GM23338 (cell line): ENCODE measurements around the gene MOK. TPM values are rescaled to one million over a fixed set of nuclear protein-coding genes. Genes with fewer than 3 reads are reported as not detected.

Source experiments
- ATAC-seq: fragments of 200-7000 bp; cut with Tn5 transposase; 3 replicates; pipeline ENCODE4 v1.9.1; 2020
- DNase-seq: peaks from one replicate; pipeline ENCODE4 v3.0.0-alpha.2; 2015; ENCODE audit warnings: low spot score
- H2AFZ ChIP-seq: fragments of 200-600 bp; sonication (generic); 2 replicates; pipeline ENCODE4 v1.8.0; 2016; ENCODE audit warnings: antibody characterized with exemption, mild to moderate bottlenecking, moderate library complexity
- H3F3A ChIP-seq: fragments of 200-600 bp; sonication (generic); replicated peaks from 2 replicates; pipeline ENCODE4 v1.8.0; 2017; ENCODE audit warnings: antibody characterized with exemption, mixed run types, low read depth
- H3K27ac ChIP-seq: fragments of 200-600 bp; sonication (generic); 2 replicates; pipeline ENCODE4 v1.6.1; 2016; ENCODE audit warnings: low read depth
- H3K27me3 ChIP-seq: fragments of 200-600 bp; sonication (generic); 2 replicates; pipeline ENCODE4 v1.8.0; 2016; ENCODE audit warnings: mild to moderate bottlenecking, mixed run types, moderate library complexity; ENCODE audit not compliant: insufficient read depth
- H3K36me3 ChIP-seq: fragments of 200-600 bp; sonication (generic); 2 replicates; pipeline ENCODE4 v1.8.0; 2016; ENCODE audit warnings: mild to moderate bottlenecking; ENCODE audit not compliant: insufficient read depth
- H3K4me1 ChIP-seq: fragments of 200-600 bp; sonication (generic); 2 replicates; pipeline ENCODE4 v1.8.0; 2016; ENCODE audit warnings: mild to moderate bottlenecking, moderate library complexity; ENCODE audit not compliant: insufficient read depth
- H3K4me2 ChIP-seq: fragments of 200-600 bp; sonication (generic); 2 replicates; pipeline ENCODE4 v1.7.1; 2017; ENCODE audit warnings: mixed run types
- H3K4me3 ChIP-seq: fragments of 200-600 bp; sonication (generic); 2 replicates; pipeline ENCODE4 v1.6.1; 2016; ENCODE audit warnings: mixed run types
- H3K79me2 ChIP-seq: fragments of 200-600 bp; sonication (generic); replicated peaks from 2 replicates; pipeline ENCODE4 v1.8.0; 2017; ENCODE audit warnings: mild to moderate bottlenecking; ENCODE audit not compliant: insufficient read depth
- H3K9me2 ChIP-seq: fragments of 200-600 bp; sonication (generic); 2 replicates; pipeline ENCODE4 v1.8.0; 2017; ENCODE audit not compliant: insufficient read depth
- H4K20me1 ChIP-seq: fragments of 200-600 bp; sonication (generic); replicated peaks from 2 replicates; pipeline ENCODE4 v1.8.0; 2017; ENCODE audit warnings: mild to moderate bottlenecking; ENCODE audit not compliant: insufficient read depth
- H3K27ac Mint-ChIP-seq: 2 replicates; pipeline ENCODE4 v1.8.0; 2020; ENCODE audit warnings: inconsistent platforms, mild to moderate bottlenecking, moderate library complexity, mixed read lengths
- H3K27me3 Mint-ChIP-seq: 3 replicates; pipeline ENCODE4 v1.8.0; 2022; ENCODE audit warnings: low read depth, mild to moderate bottlenecking, moderate library complexity, mixed read lengths, inconsistent platforms; ENCODE audit not compliant: insufficient read depth, poor library complexity
- H3K36me3 Mint-ChIP-seq: 3 replicates; pipeline ENCODE4 v1.8.0; 2021; ENCODE audit warnings: low read depth, mild to moderate bottlenecking, inconsistent platforms, moderate library complexity, mixed read lengths
- H3K4me1 Mint-ChIP-seq: 3 replicates; pipeline ENCODE4 v1.8.0; 2020; ENCODE audit warnings: mild to moderate bottlenecking, inconsistent platforms, mixed read lengths
- H3K4me3 Mint-ChIP-seq: 3 replicates; pipeline ENCODE4 v1.8.0; 2021; ENCODE audit warnings: moderate library complexity, mild to moderate bottlenecking, inconsistent platforms, mixed read lengths
- H3K9me3 Mint-ChIP-seq: 3 replicates; pipeline ENCODE4 v1.8.0; 2020; ENCODE audit warnings: moderate library complexity, mild to moderate bottlenecking, inconsistent platforms, mixed read lengths
- ETS1 ChIP-seq: IDR thresholded peaks from 2 replicates; pipeline ENCODE4 v1.6.1; 2016; ENCODE audit warnings: antibody characterized with exemption
- EZH2phosphoT487 ChIP-seq: fragments of 200-600 bp; sonication (generic); IDR thresholded peaks from one replicate; pipeline ENCODE4 v1.8.1; 2018; ENCODE audit warnings: antibody characterized with exemption; ENCODE audit not compliant: unreplicated experiment
- ZNF462 ChIP-seq: fragments of 250-450 bp; sonication (Bioruptor Pico); IDR thresholded peaks from 2 replicates; pipeline ENCODE4 v1.5.0; 2020; ENCODE audit warnings: mild to moderate bottlenecking, moderate library complexity
- polyA plus RNA-seq: library from polyadenylated mRNA; unstranded; fragments of >200 nt; fragmentation: Nextera tagmentation; extraction: Ambion mirVana; gene quantifications from 2 replicates; pipeline ENCODE4 v1.2.1, GENCODE V29; 2016
- total RNA-seq: library from RNA; depleted of rRNA; stranded (reverse); fragments of >200 nt; shearing (Covaris generic); gene quantifications from 2 replicates; pipeline ENCODE4 v1.2.3, GENCODE V29; 2014
- TF ChIP-seq, protein P1 (sequence below), 2 experiments: fragments of 200-600 bp in 1 of 2; sonication (generic) in 1 of 2; conservative IDR thresholded peaks; 2 replicates each; pipeline versions ENCODE4 v1.5.1 to v1.6.1; 2016 to 2017; ENCODE audit warnings: antibody characterized with exemption in 2 of 2, low read depth in 2 of 2, mild to moderate bottlenecking in 2 of 2, moderate library complexity in 1 of 2

The MOK gene
- total and polyA plus RNA-seq, 2 experiments from 2014 or later = 3.1 TPM

DNA sequence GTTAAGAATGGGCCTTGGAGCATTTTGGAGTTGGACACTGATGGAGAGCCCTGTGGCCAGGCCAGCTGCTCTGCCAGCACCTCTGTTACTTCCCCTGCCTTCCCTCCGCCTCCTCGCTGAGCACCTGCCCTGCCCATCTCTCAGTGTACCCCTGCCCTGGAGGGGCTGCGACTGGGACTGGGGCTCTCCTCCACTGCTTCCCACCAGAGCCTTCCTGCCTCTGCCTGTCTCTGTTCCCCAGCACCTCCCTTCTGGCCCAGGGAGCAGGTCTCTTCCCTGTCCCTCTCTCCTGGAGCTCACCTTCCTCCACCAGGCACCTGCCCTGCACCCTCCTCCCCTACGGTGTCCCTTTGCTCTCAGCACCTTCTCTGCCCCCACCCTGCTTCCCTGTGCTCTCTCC is 103.2 kb downstream of the MOK start:
- H3K79me2 ChIP-seq = peaks cover 49% of the 10 kb centered on the region
- no peak for TF ChIP-seq ZNF462
- TF ChIP-seq EZH2phosphoT487 = no peak
- no peak for TF ChIP-seq ETS1
- TF ChIP-seq, protein P1, sequence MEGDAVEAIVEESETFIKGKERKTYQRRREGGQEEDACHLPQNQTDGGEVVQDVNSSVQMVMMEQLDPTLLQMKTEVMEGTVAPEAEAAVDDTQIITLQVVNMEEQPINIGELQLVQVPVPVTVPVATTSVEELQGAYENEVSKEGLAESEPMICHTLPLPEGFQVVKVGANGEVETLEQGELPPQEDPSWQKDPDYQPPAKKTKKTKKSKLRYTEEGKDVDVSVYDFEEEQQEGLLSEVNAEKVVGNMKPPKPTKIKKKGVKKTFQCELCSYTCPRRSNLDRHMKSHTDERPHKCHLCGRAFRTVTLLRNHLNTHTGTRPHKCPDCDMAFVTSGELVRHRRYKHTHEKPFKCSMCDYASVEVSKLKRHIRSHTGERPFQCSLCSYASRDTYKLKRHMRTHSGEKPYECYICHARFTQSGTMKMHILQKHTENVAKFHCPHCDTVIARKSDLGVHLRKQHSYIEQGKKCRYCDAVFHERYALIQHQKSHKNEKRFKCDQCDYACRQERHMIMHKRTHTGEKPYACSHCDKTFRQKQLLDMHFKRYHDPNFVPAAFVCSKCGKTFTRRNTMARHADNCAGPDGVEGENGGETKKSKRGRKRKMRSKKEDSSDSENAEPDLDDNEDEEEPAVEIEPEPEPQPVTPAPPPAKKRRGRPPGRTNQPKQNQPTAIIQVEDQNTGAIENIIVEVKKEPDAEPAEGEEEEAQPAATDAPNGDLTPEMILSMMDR (conservative IDR thresholded peaks at IDR 0.05; ENCODE audit: low read depth in 2 of 2) = no peak
- no peak overlapping the region for H3K4me3 Mint-ChIP-seq
- H3F3A ChIP-seq = no peaks in the 10 kb centered on the region
- peaks cover 14% of the 10 kb centered on the region; the same call in 1 of the 3 replicates for H3K36me3 Mint-ChIP-seq
- no peaks in the 10 kb centered on the region for H3K9me2 ChIP-seq
- no peak overlapping the region for H3K27ac Mint-ChIP-seq
- no peak overlapping the region for H3K27ac ChIP-seq
- H3K36me3 ChIP-seq = no peaks in the 10 kb centered on the region; the same call in 1 of the 2 replicates
- H3K27me3 ChIP-seq = no peaks in the 10 kb centered on the region
- no peak overlapping the region for H3K4me3 ChIP-seq
- no peaks in the 10 kb centered on the region for H3K4me1 ChIP-seq
- DNase-seq (no peak), ATAC-seq (peak; percentile 61)
- H4K20me1 ChIP-seq = peaks cover 23% of the 10 kb centered on the region
- H2AFZ ChIP-seq = no peak overlapping the region
- peaks cover 15% of the 10 kb centered on the region for H3K27me3 Mint-ChIP-seq
- H3K9me3 Mint-ChIP-seq = no peaks in the 10 kb centered on the region; the same call in 2 of the 3 replicates
- H3K4me1 Mint-ChIP-seq = peaks cover 11% of the 10 kb centered on the region
- no peak overlapping the region for H3K4me2 ChIP-seq
